ENCODE data around the gene SLC38A11.

- TF ChIP-seq CTCF (IDR thresholded peaks at IDR 0.05) (no peak), POLR2A (IDR thresholded peaks at IDR 0.05) (no peak), POLR2AphosphoS5 (IDR thresholded peaks at IDR 0.05) (no peak)
Observed at GRCh38 chr2:165002638-165003037, 47.3 kb upstream of the SLC38A11 start.
